ENCODE results near the gene PAQR9. TPM values are rescaled to one million over a fixed set of nuclear protein-coding genes. Genes with fewer than 3 reads are reported as not detected.

The PAQR9 gene
- total and polyA plus RNA-seq, 2 of the 13 experiments (the other 11 are each of a cell fraction or from before 2014, with no cell fraction given): 3.7 to 10.3 TPM

DNA sequence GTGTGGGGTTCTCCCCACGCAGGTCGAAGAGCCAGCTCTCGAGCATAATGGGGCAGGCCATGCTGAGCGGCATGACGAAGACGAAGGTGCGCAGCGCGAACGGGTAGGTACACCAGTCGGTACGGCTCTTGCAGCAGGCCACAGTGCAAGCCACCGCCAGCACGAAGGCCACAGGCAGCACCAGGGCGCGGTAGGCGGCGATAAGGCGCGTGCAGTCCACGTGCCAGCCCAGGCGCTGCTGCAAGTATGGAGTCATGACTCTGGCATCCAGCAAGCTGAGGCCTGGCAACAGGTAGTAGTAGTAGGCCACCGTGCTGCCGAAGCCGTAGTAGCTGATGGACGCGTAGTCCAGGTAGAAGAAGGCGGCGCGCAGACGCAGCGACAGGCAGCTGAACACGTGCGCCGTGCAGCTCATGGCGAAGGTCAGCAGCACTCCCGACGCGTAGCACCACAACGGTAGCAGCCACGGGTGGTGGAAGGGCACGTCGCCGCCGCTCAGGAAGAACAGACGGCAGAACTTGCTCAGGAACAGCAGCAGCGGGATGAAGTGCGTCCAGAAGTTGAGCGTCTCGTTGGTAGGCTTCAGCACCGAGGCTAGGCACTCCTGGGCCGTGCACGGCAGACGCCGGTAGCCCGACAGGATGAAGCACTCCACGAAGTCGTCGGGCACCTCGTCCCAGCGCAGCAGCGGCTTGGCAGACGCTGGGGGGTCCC, 797 bp downstream of the PAQR9 start (continued):
- TF ChIP-seq ERF (CRISPR knock-in tag; IDR thresholded peaks at IDR 0.05) (no peak), ZNF501 (CRISPR knock-in tag; IDR thresholded peaks at IDR 0.05) (peak; percentile 86), EED (CRISPR knock-in tag; IDR thresholded peaks at IDR 0.05) (peak; percentile 90), ZKSCAN1 (IDR thresholded peaks at IDR 0.05; ENCODE audit: low read length) (no peak), KDM2A (CRISPR knock-in tag; IDR thresholded peaks at IDR 0.05; ENCODE audit: borderline replicate concordance, low read depth) (no peak; the same call in 1 of the 2 replicates), TCF12 (IDR thresholded peaks at IDR 0.05) (no peak), TCF12 (CRISPR knock-in tag; IDR thresholded peaks at IDR 0.05) (no peak), ZMYM2 (CRISPR knock-in tag; IDR thresholded peaks at IDR 0.05) (no peak), POLR2AphosphoS2 (IDR thresholded peaks at IDR 0.05; ENCODE audit: low read depth, low read length) (no peak), RBFOX2 (IDR thresholded peaks at IDR 0.05; ENCODE audit: low read depth, low read length) (no peak), PLRG1 (conservative IDR thresholded peaks at IDR 0.05) (no peak), ELF1 (CRISPR knock-in tag; IDR thresholded peaks at IDR 0.05) (no peak), ZNF333 (CRISPR knock-in tag; IDR thresholded peaks at IDR 0.05; ENCODE audit: borderline replicate concordance) (no peak), NR2F2 (IDR thresholded peaks at IDR 0.05; ENCODE audit: borderline replicate concordance, low read depth) (no peak), ZNF263 (CRISPR knock-in tag; IDR thresholded peaks at IDR 0.05) (no peak), ZNF713 (CRISPR knock-in tag; IDR thresholded peaks at IDR 0.05) (0 out of 2 replicates have a peak, but pooled peaks have one; percentile 69), GATAD2A (CRISPR knock-in tag; IDR thresholded peaks at IDR 0.05) (0 out of 2 replicates have a peak, but pooled peaks have one; percentile 26), RARG (CRISPR knock-in tag; IDR thresholded peaks at IDR 0.05; ENCODE audit: low read depth) (no peak), THAP11 (CRISPR knock-in tag; IDR thresholded peaks at IDR 0.05) (no peak)
- TF ChIP-seq, protein P1, sequence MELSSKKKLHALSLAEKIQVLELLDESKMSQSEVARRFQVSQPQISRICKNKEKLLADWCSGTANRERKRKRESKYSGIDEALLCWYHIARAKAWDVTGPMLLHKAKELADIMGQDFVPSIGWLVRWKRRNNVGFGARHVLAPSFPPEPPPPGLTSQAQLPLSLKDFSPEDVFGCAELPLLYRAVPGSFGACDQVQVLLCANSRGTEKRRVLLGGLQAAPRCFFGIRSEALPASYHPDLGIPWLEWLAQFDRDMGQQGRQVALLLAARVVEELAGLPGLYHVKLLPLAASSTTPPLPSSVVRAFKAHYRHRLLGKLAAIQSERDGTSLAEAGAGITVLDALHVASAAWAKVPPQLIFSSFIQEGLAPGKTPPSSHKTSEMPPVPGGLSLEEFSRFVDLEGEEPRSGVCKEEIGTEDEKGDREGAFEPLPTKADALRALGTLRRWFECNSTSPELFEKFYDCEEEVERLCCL (CRISPR knock-in tag; IDR thresholded peaks at IDR 0.05; ENCODE audit: borderline replicate concordance): no peak
- TF ChIP-seq, protein P2, sequence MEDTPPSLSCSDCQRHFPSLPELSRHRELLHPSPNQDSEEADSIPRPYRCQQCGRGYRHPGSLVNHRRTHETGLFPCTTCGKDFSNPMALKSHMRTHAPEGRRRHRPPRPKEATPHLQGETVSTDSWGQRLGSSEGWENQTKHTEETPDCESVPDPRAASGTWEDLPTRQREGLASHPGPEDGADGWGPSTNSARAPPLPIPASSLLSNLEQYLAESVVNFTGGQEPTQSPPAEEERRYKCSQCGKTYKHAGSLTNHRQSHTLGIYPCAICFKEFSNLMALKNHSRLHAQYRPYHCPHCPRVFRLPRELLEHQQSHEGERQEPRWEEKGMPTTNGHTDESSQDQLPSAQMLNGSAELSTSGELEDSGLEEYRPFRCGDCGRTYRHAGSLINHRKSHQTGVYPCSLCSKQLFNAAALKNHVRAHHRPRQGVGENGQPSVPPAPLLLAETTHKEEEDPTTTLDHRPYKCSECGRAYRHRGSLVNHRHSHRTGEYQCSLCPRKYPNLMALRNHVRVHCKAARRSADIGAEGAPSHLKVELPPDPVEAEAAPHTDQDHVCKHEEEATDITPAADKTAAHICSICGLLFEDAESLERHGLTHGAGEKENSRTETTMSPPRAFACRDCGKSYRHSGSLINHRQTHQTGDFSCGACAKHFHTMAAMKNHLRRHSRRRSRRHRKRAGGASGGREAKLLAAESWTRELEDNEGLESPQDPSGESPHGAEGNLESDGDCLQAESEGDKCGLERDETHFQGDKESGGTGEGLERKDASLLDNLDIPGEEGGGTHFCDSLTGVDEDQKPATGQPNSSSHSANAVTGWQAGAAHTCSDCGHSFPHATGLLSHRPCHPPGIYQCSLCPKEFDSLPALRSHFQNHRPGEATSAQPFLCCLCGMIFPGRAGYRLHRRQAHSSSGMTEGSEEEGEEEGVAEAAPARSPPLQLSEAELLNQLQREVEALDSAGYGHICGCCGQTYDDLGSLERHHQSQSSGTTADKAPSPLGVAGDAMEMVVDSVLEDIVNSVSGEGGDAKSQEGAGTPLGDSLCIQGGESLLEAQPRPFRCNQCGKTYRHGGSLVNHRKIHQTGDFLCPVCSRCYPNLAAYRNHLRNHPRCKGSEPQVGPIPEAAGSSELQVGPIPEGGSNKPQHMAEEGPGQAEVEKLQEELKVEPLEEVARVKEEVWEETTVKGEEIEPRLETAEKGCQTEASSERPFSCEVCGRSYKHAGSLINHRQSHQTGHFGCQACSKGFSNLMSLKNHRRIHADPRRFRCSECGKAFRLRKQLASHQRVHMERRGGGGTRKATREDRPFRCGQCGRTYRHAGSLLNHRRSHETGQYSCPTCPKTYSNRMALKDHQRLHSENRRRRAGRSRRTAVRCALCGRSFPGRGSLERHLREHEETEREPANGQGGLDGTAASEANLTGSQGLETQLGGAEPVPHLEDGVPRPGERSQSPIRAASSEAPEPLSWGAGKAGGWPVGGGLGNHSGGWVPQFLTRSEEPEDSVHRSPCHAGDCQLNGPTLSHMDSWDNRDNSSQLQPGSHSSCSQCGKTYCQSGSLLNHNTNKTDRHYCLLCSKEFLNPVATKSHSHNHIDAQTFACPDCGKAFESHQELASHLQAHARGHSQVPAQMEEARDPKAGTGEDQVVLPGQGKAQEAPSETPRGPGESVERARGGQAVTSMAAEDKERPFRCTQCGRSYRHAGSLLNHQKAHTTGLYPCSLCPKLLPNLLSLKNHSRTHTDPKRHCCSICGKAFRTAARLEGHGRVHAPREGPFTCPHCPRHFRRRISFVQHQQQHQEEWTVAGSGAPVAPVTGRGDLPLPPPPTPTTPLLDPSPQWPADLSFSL (CRISPR knock-in tag; IDR thresholded peaks at IDR 0.05): no peak
- TF ChIP-seq, protein P3, sequence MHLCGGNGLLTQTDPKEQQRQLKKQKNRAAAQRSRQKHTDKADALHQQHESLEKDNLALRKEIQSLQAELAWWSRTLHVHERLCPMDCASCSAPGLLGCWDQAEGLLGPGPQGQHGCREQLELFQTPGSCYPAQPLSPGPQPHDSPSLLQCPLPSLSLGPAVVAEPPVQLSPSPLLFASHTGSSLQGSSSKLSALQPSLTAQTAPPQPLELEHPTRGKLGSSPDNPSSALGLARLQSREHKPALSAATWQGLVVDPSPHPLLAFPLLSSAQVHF (CRISPR knock-in tag; IDR thresholded peaks at IDR 0.05): no peak
